MM.1S (cell line): ENCODE data around the gene ZBTB46.

Source experiments
- DNase-seq: peaks from one replicate; pipeline ENCODE4 v3.0.0-alpha.2; 2015
- H2AFZ ChIP-seq: fragments of 300-600 bp; sonication (generic); 2 replicates; pipeline ENCODE4 v1.6.0; 2016; ENCODE audit warnings: antibody characterized with exemption, low read length
- H3F3A ChIP-seq: fragments of 300-600 bp; sonication (generic); 2 replicates; pipeline ENCODE4 v1.6.1; 2016; ENCODE audit warnings: mild to moderate bottlenecking, antibody characterized with exemption, low read length, moderate library complexity, mixed read lengths; ENCODE audit not compliant: insufficient read depth
- H3K27ac ChIP-seq: fragments of 300-600 bp; sonication (generic); 2 replicates; pipeline ENCODE4 v1.5.1; 2016; ENCODE audit warnings: mild to moderate bottlenecking, low read length
- H3K27me3 ChIP-seq: fragments of 300-600 bp; sonication (generic); replicated peaks from 2 replicates; pipeline ENCODE4 v1.6.0; 2016; ENCODE audit warnings: low read length; ENCODE audit not compliant: insufficient read depth
- H3K36me3 ChIP-seq: fragments of 300-600 bp; sonication (generic); replicated peaks from 2 replicates; pipeline ENCODE4 v1.6.1; 2016; ENCODE audit warnings: mild to moderate bottlenecking, low read length, mixed read lengths; ENCODE audit not compliant: insufficient read depth
- H3K4me1 ChIP-seq: fragments of 300-600 bp; sonication (generic); 2 replicates; pipeline ENCODE4 v1.6.1; 2016; ENCODE audit warnings: low read length, mixed read lengths
- H3K4me2 ChIP-seq: fragments of 300-600 bp; sonication (generic); 2 replicates; pipeline ENCODE4 v1.6.0; 2016; ENCODE audit warnings: low read depth, low read length
- H3K4me3 ChIP-seq: fragments of 300-600 bp; sonication (generic); 2 replicates; pipeline ENCODE4 v1.5.1; 2016; ENCODE audit warnings: low read length, mixed read lengths
- H3K79me2 ChIP-seq: fragments of 300-600 bp; sonication (generic); 2 replicates; pipeline ENCODE4 v1.6.1; 2016; ENCODE audit warnings: mixed run types, low read length, mixed read lengths
- H3K9ac ChIP-seq: fragments of 300-600 bp; sonication (generic); 2 replicates; pipeline ENCODE4 v1.6.1; 2016; ENCODE audit warnings: low read length, mixed read lengths
- H3K9me2 ChIP-seq: fragments of 300-600 bp; sonication (generic); replicated peaks from 2 replicates; pipeline ENCODE4 v1.6.1; 2016; ENCODE audit warnings: mild to moderate bottlenecking, low read length, mixed read lengths; ENCODE audit not compliant: insufficient read depth
- H3K9me3 ChIP-seq: fragments of 300-600 bp; sonication (generic); replicated peaks from 2 replicates; pipeline ENCODE4 v1.6.1; 2016; ENCODE audit warnings: mild to moderate bottlenecking, low read length, mixed read lengths; ENCODE audit not compliant: insufficient read depth
- H4K20me1 ChIP-seq: fragments of 300-600 bp; sonication (generic); 2 replicates; pipeline ENCODE4 v1.6.1; 2016; ENCODE audit warnings: mild to moderate bottlenecking, low read length, moderate library complexity, mixed read lengths; ENCODE audit not compliant: insufficient read depth
- EZH2 ChIP-seq: fragments of 300-600 bp; sonication (generic); optimal IDR thresholded peaks from 2 replicates; pipeline ENCODE3; 2017; ENCODE audit warnings: low read depth, mild to moderate bottlenecking, antibody characterized with exemption, low read length, mixed read lengths
- EZH2phosphoT487 ChIP-seq: fragments of 300-600 bp; sonication (generic); IDR thresholded peaks from 2 replicates; pipeline ENCODE4 v1.6.1; 2018; ENCODE audit warnings: antibody characterized with exemption, low read length
- TF ChIP-seq, protein P1 (sequence below): fragments of 300-600 bp; sonication (generic); IDR thresholded peaks from 2 replicates; pipeline ENCODE4 v1.5.1; 2016; ENCODE audit warnings: antibody characterized with exemption, low read length, mixed read lengths

ZBTB46 gene

DNA sequence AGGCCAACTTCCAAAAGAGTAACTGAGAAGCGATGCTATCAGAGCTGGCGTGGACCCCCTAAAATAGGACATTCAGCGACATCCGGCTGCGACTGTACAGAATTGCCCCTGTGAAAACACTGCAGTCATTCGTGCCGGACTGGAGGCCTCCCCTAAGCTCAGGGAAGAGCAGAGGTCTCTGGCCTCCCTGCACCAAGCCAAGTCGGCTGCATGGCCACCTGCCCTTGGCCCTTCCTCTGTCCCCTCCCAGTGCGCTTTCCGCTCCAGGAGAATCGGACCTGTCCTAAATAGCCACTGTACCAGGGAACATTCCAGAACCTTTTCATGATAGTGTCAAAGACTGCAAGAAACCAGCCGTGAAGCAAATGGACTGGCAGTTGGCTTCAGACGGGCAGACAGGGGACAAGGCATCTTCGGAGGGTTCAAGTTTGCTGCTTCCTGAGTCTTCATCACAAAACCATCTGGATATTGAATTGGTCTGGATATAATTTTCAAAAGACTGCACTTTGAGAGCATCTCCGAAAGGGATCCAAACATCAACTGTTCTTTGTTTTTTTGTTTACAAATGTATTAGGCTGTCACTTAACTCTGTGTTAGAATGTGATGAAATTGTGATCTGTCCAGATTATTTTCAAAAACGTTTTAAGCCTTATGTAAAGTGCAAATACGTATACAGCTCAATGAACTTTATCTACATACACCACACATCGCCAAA, 75.0 kb downstream of the ZBTB46 start:
- Histone ChIP-seq H4K20me1 (no peaks in the 10 kb centered on the region), H3K4me1 (no peaks in the 10 kb centered on the region), H3K79me2 (no peaks in the 10 kb centered on the region), H3F3A (no peaks in the 10 kb centered on the region), H3K9ac (no peak overlapping the region), H3K27ac (no peak overlapping the region), H3K9me3 (no peaks in the 10 kb centered on the region), H3K4me3 (no peak overlapping the region), H2AFZ (no peak overlapping the region), H3K4me2 (no peak overlapping the region), H3K9me2 (no peaks in the 10 kb centered on the region), H3K27me3 (peaks cover 83% of the 10 kb centered on the region), H3K36me3 (no peaks in the 10 kb centered on the region)
- no peak for DNase-seq
- no peak for TF ChIP-seq EZH2phosphoT487
- no peak for TF ChIP-seq EZH2
- TF ChIP-seq, protein P1, sequence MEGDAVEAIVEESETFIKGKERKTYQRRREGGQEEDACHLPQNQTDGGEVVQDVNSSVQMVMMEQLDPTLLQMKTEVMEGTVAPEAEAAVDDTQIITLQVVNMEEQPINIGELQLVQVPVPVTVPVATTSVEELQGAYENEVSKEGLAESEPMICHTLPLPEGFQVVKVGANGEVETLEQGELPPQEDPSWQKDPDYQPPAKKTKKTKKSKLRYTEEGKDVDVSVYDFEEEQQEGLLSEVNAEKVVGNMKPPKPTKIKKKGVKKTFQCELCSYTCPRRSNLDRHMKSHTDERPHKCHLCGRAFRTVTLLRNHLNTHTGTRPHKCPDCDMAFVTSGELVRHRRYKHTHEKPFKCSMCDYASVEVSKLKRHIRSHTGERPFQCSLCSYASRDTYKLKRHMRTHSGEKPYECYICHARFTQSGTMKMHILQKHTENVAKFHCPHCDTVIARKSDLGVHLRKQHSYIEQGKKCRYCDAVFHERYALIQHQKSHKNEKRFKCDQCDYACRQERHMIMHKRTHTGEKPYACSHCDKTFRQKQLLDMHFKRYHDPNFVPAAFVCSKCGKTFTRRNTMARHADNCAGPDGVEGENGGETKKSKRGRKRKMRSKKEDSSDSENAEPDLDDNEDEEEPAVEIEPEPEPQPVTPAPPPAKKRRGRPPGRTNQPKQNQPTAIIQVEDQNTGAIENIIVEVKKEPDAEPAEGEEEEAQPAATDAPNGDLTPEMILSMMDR = no peak

DNA sequence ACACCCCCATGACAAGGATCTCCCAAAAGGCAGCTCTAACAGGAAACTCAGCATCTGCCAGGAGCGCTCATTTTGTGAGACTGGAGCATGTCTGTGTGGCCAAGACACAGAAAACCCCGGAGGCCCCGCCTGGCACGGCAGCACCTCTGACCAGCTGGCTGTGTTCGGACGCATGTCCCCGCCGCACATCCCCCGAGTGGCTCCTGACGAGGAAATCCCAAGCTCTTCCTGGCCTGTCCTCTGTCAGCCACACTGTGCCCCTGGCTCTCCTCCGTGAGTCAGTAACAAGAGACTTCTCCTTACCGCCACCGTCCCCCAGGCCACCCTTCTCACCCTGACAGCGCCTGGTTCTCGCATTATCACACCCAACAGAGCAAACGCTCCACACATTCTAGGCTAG, 77.1 kb downstream of the ZBTB46 start:
- no peaks in the 10 kb centered on the region for H3K4me1 ChIP-seq
- TF ChIP-seq EZH2 (no peak), EZH2phosphoT487 (no peak)
- TF ChIP-seq, protein P1 = no peak
- no peaks in the 10 kb centered on the region for H3K9me2 ChIP-seq
- H3K36me3 ChIP-seq = no peaks in the 10 kb centered on the region
- no peaks in the 10 kb centered on the region for H3K79me2 ChIP-seq
- DNase-seq = no peak
- H3K27me3 ChIP-seq = peaks cover 75% of the 10 kb centered on the region
- H3K9ac ChIP-seq = no peak overlapping the region
- H3K27ac ChIP-seq = no peak overlapping the region
- no peaks in the 10 kb centered on the region for H4K20me1 ChIP-seq
- no peak overlapping the region for H3K4me3 ChIP-seq
- no peaks in the 10 kb centered on the region for H3F3A ChIP-seq
- H2AFZ ChIP-seq = no peak overlapping the region
- no peak overlapping the region for H3K4me2 ChIP-seq
- H3K9me3 ChIP-seq = no peaks in the 10 kb centered on the region

DNA sequence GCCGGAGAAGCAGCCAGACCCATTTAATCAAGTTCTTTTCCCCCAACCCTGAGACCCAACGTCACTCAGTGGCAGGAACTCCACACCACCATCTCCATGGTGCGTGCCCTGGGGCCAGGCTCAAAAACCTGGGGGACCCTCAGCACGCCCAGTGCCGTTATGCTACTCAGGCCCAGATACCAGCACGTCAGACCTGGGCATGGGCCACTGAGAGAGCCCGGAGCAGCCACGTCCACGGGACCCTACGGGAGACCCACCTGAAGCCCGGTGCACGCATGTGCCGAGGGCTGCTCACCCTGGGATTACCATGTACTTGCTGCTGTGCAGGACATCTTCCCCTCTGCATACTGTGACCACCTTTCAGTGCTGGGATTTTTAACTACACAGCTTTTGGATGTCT, 77.7 kb downstream of the ZBTB46 start:
- no peaks in the 10 kb centered on the region for H3K4me1 ChIP-seq
- no peak for TF ChIP-seq EZH2phosphoT487
- TF ChIP-seq, protein P1 = no peak
- TF ChIP-seq EZH2 = no peak
- no peak overlapping the region for H3K4me2 ChIP-seq

More for the DNA sequence above, 77.7 kb downstream of the ZBTB46 start:
- no peak for DNase-seq
- Histone ChIP-seq H3K9me2 (no peaks in the 10 kb centered on the region), H2AFZ (no peak overlapping the region), H3K36me3 (no peaks in the 10 kb centered on the region), H3K4me3 (no peak overlapping the region), H3F3A (no peaks in the 10 kb centered on the region), H3K79me2 (no peaks in the 10 kb centered on the region), H3K27me3 (peaks cover 72% of the 10 kb centered on the region), H3K9ac (no peak overlapping the region), H3K9me3 (no peaks in the 10 kb centered on the region), H4K20me1 (no peaks in the 10 kb centered on the region), H3K27ac (no peak overlapping the region)
